Activated CD4-positive, alpha-beta T cell treated with anti-CD3 and anti-CD28 coated beads for 4 hours (primary cell): ENCODE measurements around the gene TTBK2.

Source experiments
- DNase-seq, 2 donors: peaks; one replicate each; pipeline ENCODE4 v3.0.0-alpha.2; 2020

TTBK2 gene

DNA sequence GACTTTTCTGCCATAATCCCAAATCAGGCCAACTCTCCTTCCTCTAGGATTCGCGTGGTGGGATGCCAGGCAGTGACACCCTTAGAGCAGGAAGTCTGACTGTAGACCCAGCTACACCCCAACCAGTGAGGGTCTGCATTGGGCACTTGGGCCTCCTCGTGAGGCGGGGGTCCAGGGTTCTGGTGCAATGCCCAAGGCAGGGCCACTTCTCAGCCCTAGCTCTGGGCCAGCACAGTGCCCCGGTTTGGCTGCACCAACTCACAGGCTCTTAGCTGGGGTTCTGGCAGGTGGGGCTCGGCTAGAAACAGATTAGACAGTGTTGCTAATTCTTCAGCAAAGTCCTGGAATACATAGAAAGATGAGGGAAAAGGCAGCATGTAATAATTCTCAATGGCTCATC lies 196.3 kb downstream of the TTBK2 start:
- DNase-seq: no peak

DNA sequence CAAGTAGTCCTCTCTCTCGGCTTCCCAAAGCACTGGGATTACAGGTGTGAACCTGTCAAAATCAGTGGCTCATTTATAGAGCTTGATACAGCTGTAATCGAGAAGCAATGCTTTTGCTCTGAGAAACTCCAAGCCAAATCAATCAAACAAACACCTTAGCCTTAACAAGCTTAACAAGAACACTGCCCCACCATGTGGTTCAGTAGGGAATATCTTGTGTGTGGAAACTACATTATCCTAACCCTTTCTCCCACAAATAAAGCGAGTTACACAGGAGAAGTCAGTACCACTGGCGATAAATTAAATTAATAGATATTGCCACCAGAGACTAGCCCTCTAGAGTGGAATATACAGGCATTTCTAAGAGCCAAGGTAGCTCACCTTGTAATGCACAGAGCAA lies 197.5 kb downstream of the TTBK2 start:
- no peak for DNase-seq

DNA sequence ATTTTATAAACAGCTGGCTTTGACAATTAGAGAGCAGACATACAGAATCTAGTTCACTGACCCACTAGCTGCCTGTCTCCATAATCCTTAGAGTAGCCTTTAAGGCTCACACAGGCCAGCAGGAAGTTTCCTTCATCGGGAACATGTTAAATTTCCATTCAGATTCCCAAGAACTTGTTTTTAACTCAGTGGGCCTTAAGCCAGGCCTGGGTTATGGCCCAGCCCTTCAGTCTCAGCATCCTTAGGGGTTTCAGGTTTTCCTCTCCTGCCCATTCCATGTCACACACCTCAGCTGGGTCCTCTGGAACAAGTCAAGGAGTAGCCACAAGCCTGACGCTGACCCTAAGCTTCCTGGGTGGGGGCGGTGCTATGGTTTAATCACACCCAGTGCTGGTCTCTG lies 198.7 kb downstream of the TTBK2 start:
- DNase-seq: no peak

DNA sequence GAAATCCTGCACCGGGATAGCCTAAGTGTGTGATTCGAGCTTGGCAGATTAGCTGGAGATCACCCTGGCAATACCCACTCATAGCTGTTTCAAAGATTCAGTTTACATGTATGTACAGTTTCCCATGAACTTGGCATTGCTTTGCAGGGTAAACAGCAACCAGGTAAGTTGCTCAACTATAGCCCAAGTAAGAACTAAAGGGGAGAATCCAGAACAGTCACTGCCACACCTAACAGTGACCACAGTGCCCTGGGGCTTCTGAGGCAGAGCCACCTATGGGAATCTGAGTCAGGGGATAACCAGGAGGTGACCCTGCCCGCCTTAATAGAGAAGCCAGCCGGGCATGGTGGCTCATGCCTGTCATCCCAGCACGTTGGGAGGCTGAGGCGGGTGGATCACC lies 199.6 kb downstream of the TTBK2 start:
- no peak for DNase-seq

DNA sequence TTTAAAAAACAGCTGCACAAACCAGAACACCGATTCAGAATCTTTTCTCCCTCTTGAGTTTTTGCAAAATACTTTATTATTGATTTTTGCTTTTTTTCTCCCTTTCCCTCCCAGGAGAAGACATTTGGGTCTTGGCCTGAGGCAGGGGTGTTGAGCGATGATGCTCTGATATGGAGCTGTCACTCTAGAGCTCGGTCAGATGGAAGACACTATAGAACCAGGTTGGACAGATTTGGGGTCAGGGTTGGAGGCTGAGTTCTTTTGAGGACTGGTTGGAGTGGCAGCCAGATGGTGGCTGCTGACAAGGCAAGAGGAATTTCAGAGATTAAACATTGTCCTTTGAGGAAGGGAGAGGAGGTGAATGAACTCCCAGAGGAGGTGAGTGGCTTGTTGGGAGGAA lies 200.5 kb downstream of the TTBK2 start:
- DNase-seq: no peak

DNA sequence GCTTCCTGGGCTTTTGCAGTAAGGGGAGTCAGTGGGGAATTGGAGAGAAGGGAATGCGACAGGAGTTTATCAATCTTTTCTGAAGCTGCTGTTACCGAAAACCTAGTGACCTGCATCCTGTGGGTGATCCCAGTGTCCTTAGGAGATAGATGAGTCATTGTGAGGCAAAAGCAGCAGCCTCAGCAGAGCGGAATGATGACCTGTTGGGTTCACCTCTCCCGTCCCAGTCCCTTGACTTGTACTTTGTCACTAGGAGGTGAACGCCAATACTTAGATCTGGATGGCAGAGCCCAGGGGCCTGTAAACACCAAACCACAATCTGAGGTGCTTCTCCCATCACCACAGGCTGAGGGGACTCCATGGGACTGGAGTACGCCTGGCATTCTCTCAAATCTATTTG lies 201.5 kb downstream of the TTBK2 start:
- no peak for DNase-seq

DNA sequence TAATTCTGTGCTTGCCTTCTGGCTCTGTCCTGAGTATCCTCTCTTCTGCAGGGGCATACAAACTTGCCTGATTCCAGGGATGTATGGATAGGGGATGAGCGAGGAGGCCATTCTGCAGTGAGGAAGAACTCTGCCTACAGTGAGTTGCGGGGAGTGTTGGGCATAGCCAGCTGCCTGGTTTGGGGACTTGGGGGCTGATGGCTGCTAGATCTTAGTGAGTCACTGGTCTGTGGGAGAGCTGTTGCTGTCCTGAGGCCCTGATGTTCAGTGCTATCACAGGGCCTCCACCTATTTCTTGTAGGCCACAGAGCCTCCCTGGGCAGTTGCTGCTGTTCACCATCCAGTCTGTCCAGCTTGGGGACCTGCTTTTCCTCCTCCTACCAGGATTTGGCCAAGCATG lies 204.0 kb downstream of the TTBK2 start:
- no peak for DNase-seq

DNA sequence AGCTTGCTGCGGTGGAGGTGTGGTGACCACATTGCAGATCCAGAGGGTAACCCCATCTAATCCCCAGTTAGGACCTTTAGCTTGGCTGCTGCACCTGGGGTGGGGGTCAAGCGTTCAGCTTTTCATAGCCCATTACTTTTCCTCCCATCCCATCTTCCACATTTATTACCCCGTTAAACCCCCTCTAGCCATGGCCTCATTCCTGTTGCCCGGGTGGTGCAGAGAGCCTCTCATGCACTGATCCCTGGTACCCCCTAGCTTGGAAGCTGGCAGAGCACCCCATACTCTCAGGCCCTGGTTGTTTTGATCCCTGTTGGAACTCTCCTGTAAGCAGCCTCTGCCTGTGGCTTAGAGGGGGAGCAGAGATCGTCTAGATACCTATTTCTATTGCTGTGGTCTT lies 204.5 kb downstream of the TTBK2 start:
- DNase-seq: no peak

DNA sequence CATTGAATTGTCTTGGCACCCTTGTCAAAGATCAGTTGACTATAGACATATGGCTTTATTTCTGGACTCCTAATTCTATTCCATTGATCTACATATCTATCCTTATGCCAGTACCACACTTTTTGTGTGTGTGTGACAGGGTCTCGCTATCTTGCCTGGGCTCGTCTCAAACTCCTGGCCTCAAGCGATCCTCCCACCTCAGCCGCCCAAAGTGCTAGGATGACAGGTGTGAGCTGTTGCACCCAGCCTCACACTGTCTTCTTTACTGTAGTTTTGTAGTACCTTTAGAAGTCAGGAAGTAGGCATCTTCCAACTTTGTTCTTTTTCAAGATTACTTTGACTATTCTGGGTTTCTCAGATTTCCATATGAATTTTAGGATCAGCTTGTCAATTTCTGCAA lies 208.0 kb downstream of the TTBK2 start:
- DNase-seq: no peak

DNA sequence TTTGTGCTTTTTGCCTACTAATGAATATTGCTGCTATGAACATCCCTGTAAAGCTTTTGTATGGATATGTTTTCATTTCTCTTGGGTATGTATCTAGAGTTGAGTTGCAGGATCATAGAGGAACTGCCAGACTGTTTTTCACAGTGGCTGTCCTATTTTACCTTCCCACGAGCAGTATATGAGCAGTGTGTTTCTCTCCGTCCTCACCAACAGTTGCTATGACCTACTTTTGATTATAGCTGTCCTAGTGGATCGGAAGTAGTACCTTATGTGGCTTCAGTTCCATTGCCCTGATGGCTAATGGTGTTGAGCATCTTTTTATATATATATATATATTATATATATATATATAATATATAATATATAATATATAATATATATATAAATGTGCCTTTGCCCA lies 208.8 kb downstream of the TTBK2 start:
- no peak for DNase-seq

DNA sequence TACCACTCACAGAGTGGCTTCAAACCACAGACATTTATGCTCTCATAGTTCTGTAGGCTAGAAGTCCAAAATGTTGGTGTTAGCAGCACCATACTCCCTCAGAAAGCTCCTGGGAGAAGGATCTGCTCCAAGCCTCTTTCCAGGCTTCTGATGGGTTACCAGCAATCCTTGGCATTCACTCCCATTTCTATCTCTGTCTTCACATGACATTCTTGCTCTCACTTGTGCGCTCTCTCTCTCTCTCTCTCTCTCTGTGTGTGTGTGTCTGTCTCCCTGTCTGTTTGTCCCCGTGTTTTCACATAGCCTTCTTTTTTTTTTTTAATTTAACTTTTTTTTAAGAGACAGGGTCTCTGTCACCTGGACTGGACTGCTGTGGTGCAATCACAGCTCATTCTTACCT lies 209.9 kb downstream of the TTBK2 start:
- DNase-seq: no peak

DNA sequence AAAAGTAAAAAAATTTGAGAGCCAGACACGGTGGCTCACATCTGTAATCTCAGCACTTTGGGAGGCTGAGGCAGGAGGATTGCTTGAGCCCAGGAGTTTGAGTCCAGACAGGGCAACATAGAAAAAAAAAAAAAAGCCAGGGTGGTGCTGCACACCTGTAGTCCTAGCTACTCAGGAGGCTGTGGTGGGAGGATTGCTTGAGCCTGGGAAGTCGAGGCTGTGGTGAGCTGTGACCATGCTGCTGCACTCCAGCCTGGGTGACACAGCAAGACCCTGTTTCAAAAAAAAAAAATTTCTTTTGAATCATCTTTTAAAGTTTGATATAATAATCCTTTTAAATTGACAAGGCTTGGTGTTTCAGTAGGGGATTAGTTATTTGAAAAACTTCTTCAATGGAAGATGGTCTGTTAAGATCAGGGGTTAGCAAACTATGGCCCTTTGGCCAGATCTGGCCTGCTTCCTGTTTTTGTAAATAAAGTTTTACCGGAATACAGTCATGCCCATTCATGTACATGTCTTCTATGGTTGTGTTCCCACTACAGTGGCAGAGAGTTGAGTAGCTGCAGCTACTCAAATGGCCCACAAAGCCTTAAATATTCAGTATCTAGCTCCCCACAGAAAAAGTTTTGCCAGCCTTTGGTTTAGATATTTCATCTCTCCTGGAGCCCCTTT lies 212.6 kb downstream of the TTBK2 start:
- DNase-seq: no peak

DNA sequence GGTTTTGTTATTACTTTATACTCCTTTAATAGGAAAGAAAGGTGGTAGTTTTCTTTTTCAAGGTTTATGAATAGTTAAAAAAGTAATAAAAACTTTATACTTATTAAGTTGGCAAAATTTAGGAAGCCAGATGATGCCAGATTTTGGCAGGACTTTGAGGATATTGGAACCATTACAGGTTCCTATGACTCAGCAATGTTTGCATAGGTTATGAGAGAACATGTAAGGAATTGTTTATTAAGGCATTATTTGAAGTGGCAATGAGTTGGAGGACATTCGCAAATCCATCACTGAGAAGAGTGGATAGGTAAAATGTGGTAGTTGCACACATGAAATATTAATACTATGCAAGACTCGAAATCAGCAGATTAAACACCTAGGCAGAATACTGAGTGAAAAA lies 213.5 kb downstream of the TTBK2 start:
- no peak for DNase-seq

DNA sequence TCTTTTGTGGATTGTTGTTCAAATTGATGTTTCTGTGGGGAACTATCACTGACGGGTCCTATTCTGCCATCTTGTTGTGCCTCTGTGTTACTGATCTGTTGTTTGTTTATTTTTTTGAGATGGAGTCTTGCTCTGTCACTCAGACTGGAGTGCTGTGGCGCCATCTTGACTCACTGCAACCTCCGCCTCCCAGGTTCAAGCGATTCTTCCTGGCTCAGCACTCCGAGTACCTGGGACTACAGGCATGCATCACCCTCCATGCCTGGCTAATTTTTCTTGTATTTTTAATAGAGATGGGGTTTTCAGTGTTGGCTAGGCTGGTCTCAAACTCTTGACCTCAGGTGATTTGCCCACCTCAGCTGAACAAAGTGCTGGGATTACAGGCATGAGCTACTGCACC lies 215.2 kb downstream of the TTBK2 start:
- no peak for DNase-seq

DNA sequence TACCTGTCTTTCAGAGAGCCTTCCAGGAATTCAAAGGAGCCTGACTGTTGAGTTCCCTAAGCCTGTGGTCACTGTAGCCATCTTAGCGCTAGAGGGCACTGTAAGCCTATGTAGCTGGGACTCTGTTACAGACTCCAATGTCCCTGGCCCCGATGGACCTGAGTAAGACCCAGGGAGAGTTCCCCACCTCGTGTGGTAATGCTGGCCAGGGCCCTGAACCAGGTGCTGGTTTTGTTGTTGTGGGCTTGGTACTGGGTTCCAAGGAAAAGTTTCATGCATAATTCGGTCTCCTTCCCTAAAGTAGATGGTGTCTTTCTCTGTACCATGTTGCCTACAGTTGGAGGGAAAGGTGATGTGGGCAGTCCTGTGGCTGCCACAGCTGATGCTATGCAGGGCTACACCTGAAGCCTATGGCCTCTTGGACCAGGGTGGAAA lies 216.1 kb downstream of the TTBK2 start:
- peak; percentile 51 to 64 for DNase-seq

DNA sequence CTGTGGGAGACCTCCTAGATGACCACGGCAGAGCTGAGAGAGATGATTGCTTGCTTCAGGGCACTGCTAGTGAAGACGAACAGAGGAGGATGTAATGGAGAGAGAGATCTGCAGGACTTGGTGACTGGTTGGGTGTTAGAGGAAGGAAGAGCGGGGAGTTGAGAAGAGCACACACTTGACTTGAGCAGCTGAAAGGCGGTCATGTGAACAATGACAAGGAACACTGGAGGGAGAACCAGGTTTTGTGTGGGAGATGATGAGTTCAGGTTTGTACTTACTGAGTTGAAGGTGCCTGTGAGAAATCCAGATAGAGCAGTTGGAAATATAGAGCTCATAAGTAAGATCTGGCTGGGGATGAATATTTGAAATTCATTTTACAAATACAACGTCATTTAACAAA lies 224.0 kb downstream of the TTBK2 start:
- DNase-seq: no peak

DNA sequence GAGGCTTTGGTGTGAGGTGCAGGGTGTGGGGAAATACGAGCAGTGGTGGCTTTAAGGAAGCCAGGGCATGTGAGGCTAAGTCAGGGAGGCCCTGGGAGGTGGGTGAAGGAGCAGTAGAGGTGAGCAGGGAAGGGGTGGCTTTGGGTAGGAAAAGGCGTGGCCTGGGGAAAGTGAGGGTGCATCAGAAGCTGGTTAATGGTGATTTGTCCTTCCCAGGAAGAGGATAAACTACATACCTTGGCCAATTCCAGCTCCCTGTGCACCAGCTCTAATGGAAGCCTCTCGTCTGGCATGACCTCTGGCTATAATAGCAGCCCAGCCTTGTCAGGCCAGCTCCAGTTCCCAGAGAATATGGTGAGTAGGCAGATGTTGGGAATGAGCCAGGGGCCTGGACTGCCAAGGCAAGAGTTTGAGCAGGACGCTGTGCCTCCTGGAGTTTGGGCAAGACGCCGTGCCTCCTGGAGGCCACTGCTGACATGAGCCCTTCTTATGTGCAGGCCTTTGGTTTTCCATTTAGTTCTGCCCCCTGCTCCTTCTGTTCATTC lies 225.0 kb downstream of the TTBK2 start:
- no peak for DNase-seq

DNA sequence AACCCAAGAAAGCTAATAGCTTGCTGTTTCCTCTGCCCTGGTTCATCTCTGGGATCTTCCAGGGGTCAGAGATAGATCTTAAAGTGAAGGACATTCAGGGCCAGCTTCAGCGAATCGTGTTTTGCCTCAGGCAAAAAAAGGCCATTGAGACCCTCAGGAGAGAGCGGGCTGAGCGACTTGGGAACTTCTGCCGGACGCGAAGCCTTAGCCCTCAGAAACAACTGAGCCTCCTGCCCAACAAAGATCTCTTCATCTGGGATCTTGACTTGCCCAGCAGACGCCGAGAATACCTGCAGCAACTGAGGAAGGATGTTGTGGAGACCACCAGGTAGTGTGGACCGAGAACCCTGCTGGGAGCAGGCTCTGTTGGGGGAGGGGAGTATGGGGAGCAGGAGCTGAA lies 226.2 kb downstream of the TTBK2 start:
- no peak for DNase-seq

DNA sequence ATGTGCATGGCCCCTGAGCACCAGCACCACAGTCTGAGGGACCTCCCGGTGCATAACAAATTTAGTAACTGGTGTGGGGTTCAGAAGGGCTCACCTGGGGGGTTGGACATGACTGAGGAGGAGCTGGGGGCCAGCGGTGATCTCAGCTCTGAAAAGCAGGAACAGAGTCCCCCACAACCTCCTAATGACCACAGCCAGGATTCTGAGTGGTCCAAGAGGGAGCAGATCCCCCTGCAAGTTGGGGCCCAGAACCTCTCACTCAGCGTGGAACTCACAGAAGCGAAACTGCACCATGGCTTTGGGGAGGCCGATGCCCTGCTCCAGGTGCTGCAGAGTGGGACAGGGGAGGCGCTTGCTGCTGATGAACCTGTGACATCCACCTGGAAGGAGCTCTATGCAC lies 226.6 kb downstream of the TTBK2 start:
- DNase-seq: no peak

DNA sequence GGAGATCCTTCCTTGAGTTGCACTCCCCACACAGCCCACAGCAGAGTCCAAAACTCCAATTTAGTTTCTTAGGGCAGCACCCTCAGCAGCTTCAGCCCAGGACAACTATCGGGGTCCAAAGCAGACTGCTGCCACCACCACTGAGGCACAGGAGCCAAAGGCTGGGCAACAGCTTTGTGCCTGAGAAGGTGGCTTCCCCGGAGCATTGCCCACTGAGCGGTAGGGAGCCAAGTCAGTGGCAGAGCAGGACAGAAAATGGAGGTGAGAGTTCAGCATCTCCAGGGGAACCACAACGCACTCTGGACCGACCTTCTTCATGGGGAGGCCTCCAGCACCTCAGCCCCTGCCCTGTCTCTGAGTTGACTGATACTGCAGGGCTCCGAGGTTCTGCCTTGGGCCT lies 227.1 kb downstream of the TTBK2 start:
- DNase-seq: no peak

DNA sequence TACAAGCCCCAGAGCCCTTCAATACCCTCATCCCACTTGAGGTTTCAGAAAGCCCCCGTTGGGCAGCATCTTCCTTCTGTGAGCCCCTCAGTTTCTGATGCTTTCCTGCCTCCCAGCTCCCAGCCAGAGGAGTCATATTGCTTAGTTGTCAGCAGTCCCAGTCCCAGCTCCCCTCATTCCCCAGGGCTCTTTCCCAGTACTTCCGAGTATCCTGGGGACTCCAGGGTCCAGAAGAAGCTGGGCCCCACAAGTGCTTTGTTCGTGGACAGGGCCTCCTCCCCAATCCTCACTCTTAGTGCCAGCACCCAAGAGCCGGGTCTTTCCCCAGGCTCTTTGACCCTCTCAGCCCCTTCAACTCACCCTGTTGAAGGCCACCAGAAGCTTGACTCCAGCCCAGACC lies 227.6 kb downstream of the TTBK2 start:
- DNase-seq: no peak

DNA sequence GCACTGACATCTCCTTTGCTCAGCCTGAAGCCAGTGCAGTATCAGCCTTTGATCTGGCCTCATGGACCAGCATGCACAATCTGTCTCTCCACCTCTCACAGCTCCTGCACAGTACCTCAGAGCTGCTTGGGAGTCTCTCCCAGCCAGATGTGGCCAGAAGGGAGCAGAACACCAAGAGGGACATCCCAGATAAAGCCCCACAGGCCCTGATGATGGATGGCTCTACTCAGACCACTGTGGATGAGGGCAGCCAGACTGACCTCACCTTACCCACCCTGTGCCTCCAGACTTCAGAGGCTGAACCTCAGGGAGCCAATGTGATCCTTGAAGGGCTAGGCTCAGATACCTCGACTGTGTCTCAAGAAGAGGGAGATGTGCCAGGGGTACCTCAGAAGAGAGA lies 228.0 kb downstream of the TTBK2 start:
- DNase-seq: no peak

DNA sequence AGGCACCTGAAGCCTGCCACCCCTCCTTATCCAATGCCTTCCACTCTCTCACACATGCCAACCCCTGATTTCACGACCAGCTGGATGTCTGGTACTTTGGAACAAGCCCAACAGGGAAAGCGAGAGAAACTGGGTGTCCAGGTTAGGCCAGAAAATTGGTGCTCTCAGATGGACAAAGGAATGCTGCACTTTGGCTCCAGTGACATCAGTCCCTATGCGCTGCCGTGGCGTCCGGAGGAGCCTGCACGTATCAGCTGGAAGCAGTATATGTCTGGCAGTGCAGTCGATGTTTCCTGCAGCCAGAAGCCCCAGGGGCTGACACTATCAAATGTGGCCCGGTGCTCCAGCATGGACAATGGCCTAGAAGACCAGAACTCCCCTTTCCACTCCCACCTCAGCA lies 228.8 kb downstream of the TTBK2 start:
- no peak for DNase-seq

DNA sequence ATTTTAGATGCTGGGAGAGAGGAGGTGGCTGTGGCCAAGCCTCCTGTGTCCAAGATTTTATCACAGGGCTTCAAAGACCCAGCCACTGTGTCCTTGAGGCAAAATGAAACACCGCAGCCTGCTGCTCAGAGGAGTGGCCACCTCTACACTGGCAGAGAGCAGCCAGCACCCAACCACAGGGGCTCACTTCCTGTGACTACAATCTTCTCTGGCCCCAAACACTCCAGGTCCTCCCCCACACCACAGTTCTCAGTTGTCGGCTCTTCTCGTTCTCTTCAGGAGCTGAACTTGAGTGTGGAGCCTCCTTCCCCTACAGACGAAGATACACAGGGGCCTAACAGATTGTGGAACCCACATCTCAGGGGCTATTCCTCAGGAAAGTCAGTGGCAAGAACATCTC lies 229.3 kb downstream of the TTBK2 start:
- DNase-seq: no peak
